C4-2B (cell line): ENCODE data around the gene DLX3.

Experiments
- ZFX ChIP-seq: fragments of 450-650 bp; IDR thresholded peaks from 2 replicates; pipeline ENCODE4 v1.6.1; 2017
- TF ChIP-seq, protein P1 (sequence below): fragments of 450-650 bp; conservative IDR thresholded peaks from 2 replicates; pipeline ENCODE4 v1.5.1; 2017; ENCODE audit warnings: mild to moderate bottlenecking

DNA sequence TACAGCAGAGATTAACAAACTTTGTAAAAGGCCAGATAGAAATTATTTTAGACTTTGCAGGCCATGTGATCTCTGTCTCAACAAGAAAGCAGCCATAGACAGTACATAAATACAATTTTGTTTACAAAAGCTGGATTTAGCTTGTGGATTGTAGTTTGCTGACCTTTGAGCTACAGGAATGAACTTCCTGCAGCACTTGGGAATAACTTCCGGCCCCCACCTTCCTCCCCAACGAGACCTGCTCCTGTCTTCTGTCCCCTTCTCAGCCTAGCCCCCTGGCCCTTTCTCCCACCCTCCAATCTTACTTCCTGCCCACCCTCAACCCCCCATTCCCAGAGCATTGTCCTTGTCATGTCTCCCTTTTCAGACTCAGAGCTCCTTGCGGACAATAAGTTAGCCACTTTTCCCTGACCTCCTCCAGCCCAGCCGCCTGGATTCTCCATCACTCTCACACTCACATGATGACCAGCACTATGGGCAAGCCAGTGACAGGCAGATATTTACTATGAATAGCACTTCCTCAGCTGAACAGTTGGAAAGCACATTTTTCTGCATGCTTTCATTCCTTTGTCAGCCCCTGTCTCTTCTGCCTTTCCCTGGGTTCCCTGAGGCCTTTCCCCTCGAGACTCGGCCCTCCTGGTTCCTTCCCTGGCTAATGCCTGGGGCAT, 27.6 kb upstream of the DLX3 start:
- TF ChIP-seq, protein P1, sequence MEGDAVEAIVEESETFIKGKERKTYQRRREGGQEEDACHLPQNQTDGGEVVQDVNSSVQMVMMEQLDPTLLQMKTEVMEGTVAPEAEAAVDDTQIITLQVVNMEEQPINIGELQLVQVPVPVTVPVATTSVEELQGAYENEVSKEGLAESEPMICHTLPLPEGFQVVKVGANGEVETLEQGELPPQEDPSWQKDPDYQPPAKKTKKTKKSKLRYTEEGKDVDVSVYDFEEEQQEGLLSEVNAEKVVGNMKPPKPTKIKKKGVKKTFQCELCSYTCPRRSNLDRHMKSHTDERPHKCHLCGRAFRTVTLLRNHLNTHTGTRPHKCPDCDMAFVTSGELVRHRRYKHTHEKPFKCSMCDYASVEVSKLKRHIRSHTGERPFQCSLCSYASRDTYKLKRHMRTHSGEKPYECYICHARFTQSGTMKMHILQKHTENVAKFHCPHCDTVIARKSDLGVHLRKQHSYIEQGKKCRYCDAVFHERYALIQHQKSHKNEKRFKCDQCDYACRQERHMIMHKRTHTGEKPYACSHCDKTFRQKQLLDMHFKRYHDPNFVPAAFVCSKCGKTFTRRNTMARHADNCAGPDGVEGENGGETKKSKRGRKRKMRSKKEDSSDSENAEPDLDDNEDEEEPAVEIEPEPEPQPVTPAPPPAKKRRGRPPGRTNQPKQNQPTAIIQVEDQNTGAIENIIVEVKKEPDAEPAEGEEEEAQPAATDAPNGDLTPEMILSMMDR = no peak
- no peak for TF ChIP-seq ZFX
